Inferior parietal cortex (tissue), 1 donor: ENCODE measurements around the gene SRRM2.

Experiments
- DNase-seq: peaks from one replicate; pipeline ENCODE4 v3.0.0-alpha.2; 2016; ENCODE audit errors: extremely low spot score

SRRM2 gene

DNA sequence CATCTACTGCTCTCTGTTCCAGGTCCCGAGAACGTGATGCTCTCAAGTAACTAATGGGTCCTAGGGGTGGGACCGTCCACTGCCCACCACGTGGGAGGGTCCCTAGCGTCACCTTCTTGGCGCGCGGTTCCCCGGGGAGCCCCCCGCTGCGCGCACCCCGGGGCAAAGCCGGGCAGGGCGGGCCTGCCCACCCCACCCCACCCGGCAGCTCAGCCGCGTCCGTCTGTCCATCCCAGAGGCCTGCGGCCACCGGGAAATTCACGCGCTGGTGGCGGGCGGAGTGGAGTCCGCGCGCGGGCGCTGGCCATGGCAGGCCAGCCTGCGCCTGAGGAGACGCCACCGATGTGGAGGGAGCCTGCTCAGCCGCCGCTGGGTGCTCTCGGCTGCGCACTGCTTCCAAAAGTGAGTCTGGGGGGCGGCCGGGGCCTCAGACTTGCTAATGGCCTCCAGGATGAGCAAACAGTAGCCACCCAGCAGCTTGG is 46.3 kb downstream of the SRRM2 start:
- DNase-seq: no peak

DNA sequence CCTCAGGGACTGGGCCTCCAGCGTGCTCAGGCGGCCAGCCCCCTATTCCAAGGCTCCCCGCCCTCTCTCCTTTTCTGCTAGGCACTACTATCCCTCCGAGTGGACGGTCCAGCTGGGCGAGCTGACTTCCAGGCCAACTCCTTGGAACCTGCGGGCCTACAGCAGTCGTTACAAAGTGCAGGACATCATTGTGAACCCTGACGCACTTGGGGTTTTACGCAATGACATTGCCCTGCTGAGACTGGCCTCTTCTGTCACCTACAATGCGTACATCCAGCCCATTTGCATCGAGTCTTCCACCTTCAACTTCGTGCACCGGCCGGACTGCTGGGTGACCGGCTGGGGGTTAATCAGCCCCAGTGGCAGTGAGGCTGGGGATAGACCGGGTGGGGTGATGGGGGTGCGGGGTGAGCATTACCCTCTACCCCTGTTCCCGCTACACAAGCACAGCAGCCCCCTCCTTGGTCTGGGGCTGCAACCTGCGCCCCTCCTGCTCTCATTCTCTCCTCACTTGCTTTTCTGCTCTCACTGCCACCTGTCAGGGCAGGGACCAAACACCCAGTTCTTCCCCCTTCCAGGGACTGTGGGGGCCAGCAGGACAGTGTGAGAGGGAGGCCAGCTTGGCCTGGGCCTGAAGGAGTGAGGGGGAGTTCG is 46.9 kb downstream of the SRRM2 start:
- DNase-seq: no peak

DNA sequence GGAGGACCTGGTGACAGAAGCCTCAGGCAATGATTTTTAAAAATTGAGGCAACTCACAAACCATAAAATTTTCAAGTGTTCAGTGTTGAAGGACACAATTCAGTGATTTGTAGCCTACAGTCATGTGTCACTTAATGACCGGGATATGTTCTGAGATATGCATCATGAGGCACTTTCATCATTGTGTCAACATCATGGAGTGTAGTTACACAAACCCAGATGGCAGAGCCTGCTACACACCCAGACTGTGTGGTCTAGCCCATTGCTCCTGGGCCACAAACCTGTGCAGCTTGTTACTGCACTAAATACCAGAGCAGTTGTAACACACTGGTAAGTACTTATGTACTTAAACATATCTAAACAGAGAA is 47.4 kb downstream of the SRRM2 start:
- no peak for DNase-seq

DNA sequence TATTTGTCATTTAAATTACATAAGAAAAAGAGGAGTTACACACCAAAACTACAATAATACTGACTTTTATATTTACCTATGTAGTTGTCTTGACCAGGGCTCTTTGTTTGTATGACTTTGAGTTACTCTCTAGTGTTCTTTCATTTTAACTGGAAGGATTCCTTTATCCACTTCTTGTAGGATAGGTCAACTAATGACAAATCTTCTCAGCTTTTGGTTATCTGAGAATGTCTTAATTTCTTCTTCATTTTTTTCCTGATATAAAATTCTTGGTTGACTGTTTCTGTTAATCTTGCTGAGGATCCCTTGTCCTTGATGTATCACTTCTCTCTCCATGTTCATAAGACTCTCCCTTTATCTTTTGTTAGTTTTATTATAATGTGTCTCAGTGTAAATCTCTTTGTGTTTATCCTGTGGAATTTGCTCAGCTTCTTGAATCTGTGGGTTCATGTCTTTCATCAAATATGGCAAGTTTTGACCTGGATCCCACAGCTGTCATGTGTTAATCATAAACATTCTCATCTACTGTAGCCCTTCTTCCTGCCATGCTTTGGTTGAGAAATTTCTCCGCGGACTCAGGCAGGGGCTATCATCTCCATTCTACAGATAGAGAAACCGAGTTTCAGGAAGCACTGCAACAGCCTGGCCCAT is 51.2 kb downstream of the SRRM2 start:
- no peak for DNase-seq

DNA sequence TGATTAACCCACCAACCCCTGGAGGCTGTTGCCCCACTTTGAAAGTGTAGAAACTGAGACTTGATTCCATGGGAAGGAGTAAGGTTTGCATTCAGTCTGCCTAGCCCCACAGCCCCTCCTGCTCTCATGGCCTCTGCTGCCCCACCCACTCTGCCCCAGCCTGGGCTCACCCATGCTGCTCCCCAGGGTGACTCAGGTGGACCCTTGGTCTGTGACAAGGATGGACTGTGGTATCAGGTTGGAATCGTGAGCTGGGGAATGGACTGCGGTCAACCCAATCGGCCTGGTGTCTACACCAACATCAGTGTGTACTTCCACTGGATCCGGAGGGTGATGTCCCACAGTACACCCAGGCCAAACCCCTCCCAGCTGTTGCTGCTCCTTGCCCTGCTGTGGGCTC is 52.3 kb downstream of the SRRM2 start:
- no peak for DNase-seq

DNA sequence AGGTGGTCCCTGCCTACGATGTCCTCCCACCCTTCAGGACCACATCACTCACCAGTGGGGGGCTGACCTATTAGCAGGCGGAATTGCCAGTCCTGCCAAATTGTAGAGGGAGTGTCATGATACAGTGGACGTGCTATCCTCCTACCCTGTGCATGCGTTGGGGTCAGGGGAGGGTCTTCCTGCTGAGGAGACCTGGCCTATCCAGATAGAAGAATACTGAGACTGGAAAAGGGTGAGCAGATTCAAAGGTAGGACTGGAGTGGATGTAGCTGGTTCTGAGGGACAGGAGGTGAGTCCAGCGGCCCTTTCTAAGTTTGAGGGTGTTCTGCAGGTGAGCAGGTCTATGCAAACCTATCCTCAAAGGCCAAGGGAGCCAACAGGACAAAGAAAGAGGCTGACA is 53.8 kb downstream of the SRRM2 start:
- no peak for DNase-seq

DNA sequence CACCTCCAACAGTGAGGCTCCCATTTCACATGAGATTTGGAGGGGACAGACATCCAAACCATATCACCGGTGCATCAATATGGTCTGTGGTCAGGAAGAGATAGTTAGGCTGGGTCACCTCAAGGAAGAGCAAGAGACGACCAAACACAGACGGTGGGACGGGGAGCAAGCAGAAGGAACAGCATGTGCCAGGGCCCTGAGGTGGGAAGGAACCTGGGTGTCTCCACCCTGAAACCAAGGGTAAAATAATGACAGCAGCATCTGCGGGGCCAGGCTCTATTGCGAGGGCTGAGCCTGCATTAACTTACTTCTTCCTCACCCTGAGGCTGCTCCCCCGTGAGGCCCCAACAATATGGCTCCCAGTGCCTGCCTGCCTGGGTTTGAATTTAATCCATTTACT is 55.7 kb downstream of the SRRM2 start:
- DNase-seq: no peak

DNA sequence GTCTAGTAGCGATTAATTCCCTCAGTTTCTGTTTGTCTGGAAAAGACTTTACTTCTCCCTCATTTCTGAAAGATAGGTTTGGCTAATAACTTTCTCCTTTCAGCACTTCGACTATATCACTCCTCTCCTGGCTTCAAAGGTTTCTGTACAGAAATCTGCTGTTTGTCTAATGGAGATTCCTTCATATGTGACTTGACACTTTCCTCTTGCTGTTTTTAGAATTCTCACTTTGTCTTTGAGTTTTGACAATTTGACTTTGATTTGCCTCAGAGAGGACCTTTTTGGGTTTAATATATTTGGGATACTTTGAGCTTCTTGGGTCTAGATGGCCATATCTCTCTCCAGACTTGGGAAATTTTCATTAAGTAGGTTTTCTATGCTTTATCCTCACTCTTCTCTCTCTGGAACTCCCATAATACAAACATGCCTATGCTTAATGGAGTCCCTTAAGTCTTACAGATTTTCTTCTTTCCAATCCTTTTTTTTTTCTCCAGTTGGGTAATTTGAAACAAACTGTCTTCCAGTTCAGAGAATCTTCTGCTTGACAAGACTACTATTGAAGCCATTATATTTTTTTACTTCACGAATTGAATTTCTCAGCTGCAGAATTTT is 56.8 kb downstream of the SRRM2 start:
- no peak for DNase-seq

DNA sequence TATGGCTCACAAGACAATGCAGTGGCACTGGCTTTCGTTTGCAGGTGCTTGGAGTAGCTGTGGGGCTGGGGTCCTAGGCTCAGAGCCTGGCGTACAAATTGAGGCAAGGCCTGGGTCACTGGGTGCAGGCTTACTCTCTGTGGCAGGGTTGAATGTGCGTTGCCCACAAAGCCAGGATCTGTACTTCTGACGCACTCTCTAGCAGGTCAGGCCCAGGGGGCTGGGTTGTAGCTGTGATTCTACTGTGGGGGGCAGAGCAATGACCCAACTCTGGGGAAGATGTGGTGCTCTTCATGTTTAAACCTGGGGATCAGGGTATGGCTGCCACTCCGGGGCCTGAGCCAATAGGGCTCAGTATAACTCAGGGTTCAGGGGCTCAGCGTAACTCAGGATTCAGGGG is 58.2 kb downstream of the SRRM2 start:
- no peak for DNase-seq

DNA sequence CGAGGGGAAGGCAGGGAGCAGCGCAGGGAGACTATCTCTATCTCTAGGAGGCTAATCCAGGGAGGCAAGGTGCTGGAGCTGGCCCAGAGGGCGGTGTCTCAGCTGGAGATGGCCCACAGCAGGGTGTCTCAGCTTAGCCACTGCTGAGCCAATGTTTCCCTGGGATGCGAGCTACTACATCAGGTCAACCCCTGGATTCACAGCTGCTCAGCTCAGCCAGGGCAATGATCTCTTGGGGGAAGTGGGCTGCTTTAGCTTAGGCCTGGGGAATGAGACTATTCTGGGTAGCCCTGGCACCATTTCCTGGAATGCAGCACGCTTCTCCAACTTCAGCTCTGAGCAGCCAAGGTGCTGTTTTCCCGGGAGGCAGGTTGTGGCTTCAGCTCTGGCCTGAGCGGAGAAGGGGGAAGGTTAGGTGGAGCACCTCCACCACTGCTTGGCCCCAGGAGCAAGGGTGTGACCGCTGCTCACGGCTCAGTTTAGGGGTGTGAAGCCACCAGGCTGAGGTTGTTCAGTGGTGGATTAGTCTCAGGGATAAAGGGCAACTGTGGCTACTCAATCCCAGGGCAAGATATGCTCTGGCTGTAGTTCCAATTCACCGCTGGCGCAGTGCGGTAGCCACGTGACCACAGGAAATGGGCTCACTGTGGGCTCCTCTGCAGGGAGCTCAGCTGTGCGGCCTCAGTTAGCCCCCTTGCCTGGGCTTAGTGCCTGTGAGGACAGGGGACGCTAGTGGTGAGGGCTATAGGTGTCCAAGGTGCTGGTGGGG is 59.4 kb downstream of the SRRM2 start:
- DNase-seq: no peak

DNA sequence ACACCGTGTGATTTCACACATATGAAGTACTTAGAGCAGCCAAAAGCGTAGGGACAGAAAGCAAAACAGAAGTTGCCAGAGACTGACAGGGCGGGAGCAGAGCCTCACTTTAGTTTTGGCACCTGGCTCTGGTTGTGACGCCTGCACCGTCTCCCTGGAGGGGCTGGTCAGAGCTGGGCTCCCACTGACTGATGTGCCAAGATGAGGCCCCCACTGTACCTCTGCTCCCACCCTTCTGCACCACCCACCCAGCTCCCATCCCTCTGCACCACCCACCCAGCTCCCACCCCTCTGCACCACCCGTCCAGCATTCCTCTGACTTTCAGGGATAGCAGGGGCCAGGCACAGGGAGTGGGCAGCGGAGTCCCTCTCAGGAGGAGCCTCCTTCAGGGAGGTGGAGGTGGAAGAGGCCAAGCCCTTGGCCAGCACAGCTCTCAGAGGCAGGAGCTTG is 61.4 kb downstream of the SRRM2 start:
- peak; percentile 15 for DNase-seq

DNA sequence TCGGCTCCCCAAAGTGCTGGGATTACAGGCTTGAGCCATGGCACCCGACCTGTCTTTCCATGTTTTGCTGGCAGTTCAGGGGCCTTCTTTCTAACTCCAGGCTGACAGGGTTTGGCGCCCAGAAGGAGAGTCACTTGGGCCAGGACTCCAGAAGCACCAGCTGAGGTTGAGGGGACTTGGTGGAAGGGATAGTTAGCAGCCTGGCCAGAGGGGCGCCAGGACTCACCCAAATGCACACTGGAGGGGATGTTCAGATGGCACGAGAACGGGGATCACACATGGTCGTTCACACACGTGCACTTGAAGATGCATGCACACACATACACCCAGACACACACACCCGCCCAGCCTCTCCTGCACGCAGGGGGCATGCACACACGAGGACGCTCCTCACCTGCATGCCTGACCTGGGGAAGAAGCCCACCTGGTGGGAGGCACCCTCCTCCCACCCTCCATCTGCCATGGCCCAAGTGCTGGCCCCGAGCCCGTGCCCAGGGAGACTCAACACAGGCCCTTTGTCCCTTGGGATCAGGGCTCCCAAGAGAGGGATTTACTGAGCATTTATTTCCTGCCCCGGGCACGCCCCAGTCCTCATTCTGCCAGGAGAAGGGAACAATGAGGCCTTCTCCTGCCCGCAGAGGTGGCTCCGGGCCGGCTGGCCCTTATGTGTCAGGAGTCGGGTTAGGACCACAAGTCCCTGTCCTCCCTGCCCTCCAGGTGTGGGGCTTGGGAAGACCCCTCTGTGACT is 62.3 kb downstream of the SRRM2 start:
- no peak for DNase-seq

DNA sequence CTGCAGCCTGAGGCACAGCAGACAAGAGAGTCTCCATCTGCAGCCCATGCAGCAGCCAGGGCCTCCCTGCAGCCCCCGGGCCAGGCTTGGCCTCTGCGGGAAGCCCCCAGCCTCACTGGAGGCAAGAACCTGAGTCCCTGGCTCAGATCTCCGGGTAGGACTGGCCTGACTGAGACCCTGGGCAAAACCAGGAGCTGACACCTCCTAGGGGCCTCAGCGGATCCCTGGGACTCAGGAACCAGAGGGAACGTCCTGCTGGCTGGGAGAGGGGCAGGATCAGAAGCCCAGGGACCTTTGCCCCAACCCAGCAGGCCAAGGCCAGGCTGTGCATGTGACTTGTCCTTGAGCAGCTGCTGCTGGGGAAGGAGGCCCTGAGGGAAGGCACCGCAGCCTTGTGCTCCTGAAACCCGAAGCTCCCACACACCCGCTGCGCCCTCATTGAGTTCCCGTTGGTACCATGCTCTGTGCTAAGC is 62.9 kb downstream of the SRRM2 start:
- no peak for DNase-seq

DNA sequence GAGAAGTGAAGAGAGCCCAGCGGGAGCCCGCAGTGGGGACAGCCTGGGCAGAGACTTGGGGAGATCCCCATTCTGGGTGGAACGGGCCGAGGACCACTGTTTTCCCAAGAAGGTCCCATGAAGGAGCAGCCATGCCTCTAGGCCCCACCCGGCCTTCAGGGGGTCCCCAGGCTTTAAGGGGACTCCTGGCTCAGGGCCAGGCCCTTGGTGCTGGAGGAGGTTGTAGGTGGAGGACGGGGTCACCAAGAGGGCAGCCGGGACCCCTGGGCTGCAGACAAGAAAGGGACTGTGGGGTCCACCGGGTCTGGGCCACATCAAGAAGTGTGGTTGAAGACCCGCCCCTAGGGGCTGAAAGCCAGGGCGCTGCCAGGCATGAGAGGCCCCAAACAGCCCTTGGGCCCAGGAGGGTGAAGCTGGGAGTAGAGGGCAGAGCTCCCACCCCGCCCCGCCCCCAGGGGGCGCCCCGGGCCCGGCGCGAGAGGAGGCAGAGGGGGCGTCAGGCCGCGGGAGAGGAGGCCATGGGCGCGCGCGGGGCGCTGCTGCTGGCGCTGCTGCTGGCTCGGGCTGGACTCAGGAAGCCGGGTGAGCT is 64.4 kb downstream of the SRRM2 start, which contains the start of gene PRSS21:
Gene PRSS21 (plus strand): TSS at position 487 of the 589 bp plus-strand sequence. CDS start 32 bp downstream, at position 519.
- DNase-seq: no peak

DNA sequence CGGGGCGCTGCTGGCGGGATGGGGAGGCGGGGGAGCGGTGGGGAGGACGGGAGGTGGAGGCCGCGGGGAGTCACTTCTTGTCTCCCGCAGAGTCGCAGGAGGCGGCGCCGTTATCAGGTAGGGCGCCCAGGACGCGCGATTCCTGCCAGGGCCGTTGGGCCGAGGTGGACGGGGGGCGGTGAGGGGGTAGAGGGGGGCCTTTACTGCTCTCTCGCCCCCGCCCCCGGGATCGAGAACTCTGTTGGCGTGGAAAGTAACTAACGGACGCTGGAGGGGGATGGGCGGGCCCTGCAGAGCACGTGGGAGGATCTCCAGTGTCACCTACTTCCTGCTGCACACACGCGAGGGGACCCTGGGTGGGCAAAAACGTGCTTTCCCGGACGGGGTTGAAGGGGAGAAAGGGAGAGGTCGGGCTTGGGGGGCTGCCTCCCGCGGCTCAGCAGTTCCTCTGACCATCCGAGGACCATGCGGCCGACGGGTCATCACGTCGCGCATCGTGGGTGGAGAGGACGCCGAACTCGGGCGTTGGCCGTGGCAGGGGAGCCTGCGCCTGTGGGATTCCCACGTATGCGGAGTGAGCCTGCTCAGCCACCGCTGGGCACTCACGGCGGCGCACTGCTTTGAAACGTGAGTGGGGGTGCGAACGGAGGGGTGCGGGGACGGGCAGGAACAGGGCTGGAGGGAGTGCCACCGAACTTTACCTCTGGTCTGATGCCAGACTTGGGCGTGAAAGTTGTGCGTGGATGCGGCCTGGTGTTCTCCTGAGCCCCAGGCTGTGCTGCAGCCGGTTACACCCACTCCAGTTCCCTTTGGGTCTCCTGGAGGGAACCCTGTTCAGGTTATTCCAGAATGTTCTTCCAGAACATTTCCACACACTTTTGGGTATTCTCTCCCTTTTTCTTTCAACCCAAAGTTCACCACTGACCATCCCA is 65.2 kb downstream of the SRRM2 start:
- no peak for DNase-seq

DNA sequence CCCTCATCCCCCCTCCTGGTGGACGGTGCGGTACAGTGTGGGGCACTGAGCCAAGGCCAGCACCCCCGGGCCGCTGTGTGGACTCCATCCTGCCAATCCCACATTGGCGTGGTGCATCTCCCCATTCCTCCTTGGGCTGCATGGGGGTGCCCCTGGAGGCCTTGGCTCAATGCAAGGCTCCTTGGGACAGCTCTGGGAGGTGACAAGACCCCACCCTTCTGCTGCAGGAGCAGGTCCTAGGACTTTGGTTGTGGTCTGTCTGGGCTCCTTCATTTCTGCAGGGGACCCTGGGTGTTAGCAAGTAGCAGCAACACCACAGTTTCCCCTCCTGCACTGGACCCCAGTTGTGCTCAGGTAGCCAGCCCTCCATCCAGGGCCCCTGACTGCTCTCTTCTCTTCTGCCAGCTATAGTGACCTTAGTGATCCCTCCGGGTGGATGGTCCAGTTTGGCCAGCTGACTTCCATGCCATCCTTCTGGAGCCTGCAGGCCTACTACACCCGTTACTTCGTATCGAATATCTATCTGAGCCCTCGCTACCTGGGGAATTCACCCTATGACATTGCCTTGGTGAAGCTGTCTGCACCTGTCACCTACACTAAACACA is 65.9 kb downstream of the SRRM2 start:
- no peak for DNase-seq

DNA sequence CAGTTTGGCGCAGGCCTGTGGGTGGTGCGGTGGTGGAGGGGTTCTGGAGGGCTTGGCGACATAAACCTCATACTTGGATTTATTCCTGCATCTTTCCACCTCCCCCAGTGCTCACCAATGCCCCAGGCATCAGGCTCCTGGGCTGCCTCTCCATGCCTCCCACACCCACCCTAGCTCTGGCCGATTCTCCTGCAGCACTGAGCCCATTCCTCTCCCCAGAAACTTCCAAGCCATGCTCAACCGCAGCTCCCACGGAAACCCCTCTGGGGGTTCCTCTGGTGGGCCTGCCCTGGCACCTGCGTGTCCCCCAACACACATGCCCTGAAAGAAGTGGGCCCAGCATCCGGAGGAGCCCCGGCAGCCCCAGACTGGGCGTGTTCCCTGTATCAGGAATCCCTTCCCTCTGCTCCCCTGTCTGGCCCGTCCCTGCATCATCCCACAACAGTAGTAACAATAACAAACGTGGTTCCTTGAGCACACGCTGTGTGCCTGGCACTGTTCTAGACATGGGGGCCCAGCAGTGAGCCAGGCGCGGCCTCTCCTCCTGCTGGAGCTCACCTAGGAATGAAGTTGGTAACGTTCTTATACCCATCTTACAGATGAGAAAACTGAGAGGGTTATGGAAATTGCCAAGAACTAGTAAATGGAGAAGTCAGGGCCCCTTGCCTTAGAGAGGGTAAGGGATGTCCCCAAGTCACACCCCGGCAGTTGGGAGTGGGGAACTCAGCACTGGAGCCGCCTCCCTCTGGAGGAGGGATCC is 66.9 kb downstream of the SRRM2 start:
- DNase-seq: no peak

DNA sequence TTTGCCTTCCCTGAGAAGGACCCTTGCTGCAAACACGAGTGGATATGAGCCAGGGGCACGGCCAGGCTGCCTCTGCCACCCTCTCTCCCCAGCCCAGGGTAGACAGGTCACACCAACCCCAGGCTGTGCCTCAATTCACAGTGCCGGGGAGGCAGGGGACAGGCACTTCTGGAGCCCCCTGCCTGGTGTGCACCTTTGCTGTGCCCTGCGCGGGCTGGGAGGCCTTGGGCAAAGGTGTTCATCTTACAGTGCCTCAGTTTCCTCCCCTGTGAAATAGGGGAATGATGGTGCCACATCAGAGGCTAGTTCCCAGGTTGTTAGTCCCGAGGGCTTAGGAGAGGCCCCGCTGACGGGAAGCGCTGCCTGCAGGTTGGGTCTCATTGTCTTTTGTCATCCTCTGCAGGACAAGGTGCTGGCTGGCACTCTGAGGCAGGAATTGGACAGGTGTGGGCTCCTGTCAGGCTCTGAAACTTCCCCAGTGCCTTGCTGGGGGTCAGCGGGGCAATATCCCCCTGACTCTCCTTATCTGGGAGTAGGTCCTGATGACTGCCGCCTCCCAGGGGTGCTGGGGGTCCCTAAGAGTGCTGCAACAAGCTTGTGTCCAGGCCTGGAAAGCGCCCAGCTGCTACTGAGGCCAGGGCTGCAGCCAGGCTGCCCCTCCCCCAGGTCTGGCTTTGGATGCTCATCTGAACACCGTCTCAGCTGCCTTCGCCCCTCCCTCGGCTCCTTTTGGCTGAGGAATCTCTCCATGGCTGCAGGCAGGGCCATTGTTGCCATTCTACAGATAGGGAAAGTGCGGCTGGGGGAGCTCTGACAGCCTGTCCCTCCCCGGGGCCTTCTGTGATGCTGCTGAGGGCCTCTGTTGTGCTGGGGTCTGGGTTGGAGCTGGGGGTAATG is 67.7 kb downstream of the SRRM2 start:
- no peak for DNase-seq
